NCI-H2171 treated with DMSO at 0.1 percent for 48 hours (cell line): ENCODE data around the gene IFIT2.
"Not testable (repeated sequence)": the region's sequence is repeated elsewhere in the genome, so short reads cannot be mapped to it uniquely, and the experiment has no call there.

ENCODE experiments used
- DNase-seq: peaks from one replicate; lab custom pipeline; 2025; lab: John Stamatoyannopoulos, UW

IFIT2 gene

DNA sequence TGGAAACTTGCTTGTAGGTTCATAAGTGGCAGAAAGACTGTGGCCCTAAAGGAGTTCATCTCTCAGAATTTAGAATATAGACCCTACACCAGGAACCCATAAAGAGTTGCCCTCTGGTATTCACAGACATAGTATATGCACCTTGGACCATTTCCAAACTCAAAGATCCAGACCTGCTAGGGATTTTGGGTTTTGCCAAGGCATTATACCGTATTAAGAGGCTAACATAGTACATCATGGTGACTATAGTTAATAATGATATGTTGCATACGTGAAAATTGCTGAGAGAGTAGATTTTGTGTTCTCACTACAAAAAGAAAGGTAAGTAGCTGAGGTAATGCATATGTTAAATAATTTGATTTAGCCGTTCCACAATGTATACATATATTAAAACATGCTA is 39.8 kb downstream of the IFIT2 start:
- DNase-seq: no peak

DNA sequence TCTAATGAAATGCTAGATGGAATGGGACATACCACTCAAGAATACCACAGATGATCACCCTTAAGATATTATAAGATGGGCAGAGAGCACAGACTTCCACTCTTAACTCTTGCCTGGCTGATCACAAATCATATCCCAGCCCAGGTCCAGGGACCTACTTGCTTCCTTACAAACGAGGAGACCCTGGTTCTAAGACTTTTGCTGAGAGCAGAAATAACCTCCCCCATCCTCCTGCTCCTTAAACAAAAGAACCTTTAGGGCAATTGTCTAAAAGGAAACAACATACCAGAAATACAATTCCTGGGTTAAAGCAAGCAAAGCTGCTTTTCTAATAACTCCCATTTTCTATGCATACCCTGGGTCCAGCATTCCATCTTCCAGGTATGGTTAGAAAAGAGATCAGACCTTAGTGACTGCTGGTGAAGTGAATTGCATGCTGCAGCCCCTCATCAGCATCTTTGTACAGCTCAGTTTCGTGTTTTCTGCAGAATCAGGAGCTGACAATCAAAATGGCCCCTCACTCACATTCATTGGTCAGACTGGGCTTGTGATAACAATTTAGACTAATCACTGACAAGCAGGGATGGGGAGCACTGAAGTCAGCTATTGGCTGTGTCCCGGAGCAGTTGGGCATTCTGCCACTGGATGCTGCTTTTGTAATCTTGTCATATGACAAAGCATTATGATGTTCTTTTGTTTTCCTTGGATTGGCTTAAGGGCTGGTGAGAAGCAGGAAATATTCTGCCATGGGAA is 40.5 kb downstream of the IFIT2 start:
- DNase-seq: peak; percentile 51

GRCh38 chr10:89343089-89343767 is 41.4 kb downstream of the IFIT2 start:
- DNase-seq: no peak

DNA sequence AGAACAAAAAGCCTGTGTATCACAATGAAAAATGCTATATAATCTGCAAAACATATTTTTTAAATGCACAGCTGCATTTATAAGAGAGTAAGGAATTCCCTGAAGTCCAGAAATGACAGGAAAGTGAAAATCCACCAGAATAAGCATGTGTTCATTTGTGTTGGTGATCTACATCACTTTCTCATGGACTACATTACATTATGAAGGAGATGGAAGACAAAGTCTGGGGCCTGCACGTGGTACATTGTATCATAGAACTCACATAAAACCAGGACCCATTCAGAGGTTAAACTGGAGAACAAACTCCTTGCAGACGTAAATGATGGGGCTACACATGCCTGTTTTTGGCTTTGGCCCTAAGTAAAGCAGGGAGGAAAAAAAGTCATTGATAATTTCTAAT is 42.3 kb downstream of the IFIT2 start:
- DNase-seq: no peak

- DNase-seq: no peak
These were observed 43.6 kb downstream of the IFIT2 start for GRCh38 chr10:89345367-89346000.

- DNase-seq: no peak
These were observed 44.8 kb downstream of the IFIT2 start for GRCh38 chr10:89346405-89347254.

- DNase-seq: no peak
These were observed 46.0 kb downstream of the IFIT2 start for GRCh38 chr10:89347701-89348457.

DNA sequence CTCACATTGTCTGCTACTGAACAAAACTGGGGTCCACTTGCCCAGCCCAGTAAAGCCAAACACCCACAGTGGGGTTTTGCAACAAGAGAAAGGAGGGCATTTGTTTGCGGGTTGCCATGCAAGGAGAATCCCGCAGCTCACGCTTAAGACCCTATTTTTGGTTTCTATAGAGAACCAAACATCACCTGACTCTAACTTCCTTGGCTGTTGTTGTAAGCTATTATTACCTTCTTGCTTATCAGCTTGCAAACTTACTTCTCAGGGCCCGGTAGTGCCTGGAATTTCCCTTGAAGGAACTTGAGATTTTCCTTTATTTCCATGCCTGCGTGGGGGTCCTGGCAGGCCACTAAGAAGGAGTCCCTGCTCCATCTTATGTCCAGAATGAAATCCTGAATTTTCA is 46.6 kb downstream of the IFIT2 start:
- DNase-seq: no peak

DNA sequence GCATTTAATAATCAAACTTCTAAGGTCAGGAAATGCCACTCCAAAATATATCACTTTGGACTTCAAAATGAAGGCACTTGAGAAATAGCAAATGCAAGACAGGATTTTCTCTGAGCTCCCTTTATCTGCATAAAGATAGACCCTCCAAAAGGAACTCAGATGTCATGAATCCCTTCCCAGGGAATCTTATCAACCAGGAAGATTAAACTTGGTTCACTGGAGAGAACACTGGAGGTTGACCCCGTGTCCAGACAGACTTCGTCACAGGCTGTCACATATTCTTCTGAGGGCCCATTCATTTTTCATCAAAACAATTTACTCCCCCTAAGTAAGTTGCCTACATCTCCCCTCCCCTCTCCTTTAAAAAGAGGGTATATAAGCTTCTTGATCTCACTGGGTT is 47.1 kb downstream of the IFIT2 start:
- no peak for DNase-seq

GRCh38 chr10:89350631-89351315 is 48.9 kb downstream of the IFIT2 start:
- DNase-seq: not testable (repeated sequence)

DNA sequence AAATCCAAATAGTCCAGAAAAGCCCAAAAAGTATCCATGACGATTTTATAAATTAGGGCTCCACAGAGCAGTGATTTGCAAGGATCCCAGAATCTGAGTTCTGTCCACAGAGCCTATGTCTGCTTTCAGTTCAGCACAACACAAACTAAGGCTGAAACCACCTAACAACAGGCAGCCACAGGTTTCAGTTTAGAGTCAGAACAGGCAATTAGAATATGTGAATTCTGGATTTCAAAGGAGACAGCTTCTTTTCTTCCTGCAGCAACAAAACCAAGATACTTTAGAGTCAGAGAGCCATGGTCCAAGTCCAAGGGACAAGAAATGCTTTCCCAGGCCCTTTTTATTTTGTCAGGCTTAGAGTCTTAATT is 49.5 kb downstream of the IFIT2 start:
- no peak for DNase-seq

GRCh38 chr10:89351780-89352597 is 50.1 kb downstream of the IFIT2 start:
- DNase-seq: no peak

DNA sequence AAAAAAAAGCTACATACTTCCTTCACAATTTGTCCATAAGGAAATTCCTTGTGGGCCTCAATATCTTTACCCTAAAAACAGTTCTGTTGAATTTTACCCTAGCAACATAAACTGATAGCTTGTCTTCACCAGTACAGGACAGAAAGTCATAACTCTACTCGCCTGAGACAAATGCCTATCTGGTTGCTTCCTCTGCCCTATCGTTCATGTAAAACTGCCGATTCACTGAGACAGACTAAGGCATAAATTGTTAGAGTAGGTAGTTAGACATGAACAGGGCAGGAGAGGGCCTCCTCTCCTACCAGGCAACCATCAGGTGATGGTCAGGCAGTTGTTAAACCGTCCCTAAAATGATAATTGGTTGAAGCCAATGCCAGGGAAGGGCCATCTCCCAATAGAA is 51.0 kb downstream of the IFIT2 start:
- no peak for DNase-seq

DNA sequence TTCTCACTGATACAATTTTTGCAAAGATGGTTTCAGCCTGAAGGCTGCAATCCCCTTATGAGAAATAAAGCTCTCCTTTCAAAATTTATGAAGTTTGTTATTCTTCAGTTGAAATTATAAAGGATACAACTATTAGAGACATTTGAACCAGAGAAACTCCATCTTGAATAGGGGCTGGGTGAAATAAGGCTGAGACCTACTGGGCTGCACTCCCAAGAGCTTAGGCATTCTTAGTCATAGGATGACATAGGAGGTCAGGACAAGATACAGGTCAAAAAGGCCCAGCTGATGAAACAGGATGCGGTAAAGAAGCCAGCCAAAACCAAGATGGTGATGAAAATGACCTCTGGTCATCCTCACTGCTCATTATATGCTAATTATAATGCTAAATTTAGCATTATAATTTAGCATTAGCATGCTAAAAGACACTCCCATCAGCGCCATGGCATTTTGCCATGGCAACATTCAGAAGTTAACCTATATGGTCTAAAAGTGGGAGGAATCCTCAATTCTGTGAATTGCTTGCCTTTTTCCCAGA is 53.6 kb downstream of the IFIT2 start:
- no peak for DNase-seq

DNA sequence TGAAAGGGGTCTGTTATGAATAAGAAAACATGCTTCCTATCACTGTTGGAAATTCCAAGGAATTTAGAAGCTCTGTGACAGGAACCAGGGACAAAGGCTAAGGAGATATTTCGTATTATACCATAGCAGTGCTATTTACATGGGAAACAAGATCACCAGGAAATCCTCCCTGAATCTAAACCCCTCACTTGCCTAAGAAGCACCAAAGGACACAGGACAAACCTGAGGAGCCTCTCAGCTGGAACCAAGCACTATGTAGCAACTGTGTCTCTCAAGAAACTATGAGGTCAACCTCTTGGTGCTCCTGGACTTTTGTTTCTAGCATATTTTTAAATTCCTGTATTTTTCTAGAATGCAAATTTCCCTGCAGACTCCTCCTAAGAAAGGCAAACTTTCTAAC is 55.2 kb downstream of the IFIT2 start:
- DNase-seq: no peak

GRCh38 chr10:89357975-89358374 is 56.1 kb downstream of the IFIT2 start:
- no peak for DNase-seq
